GM19099 (cell line): ENCODE results near the gene MTREX.

ENCODE experiments used
- POLR2A ChIP-seq: IDR thresholded peaks from 3 replicates; pipeline ENCODE4 v1.6.1; 2011; ENCODE audit warnings: low read depth; ENCODE audit not compliant: insufficient read length; ENCODE audit errors: extremely low read depth

MTREX gene

GRCh38 chr5:55418994-55419968, 111.5 kb downstream of the MTREX start:
- TF ChIP-seq POLR2A, result no peak

- no peak for TF ChIP-seq POLR2A
Observed at GRCh38 chr5:55421074-55421529, 113.3 kb downstream of the MTREX start.

GRCh38 chr5:55426455-55426854, 118.7 kb downstream of the MTREX start:
- TF ChIP-seq POLR2A, result no peak

- no peak for TF ChIP-seq POLR2A
Observed at GRCh38 chr5:55427157-55427556, 119.4 kb downstream of the MTREX start.

GRCh38 chr5:55429221-55429612, 121.4 kb downstream of the MTREX start:
- no peak for TF ChIP-seq POLR2A

- TF ChIP-seq POLR2A, result no peak
Observed at GRCh38 chr5:55429613-55430253, 121.9 kb downstream of the MTREX start.

GRCh38 chr5:55432549-55432948, 124.8 kb downstream of the MTREX start:
- no peak for TF ChIP-seq POLR2A

- TF ChIP-seq POLR2A, result no peak
Observed at GRCh38 chr5:55437452-55437851, 129.7 kb downstream of the MTREX start.

- TF ChIP-seq POLR2A, result no peak
Observed at GRCh38 chr5:55437859-55438206, 130.0 kb downstream of the MTREX start.

- TF ChIP-seq POLR2A, result no peak
Observed at GRCh38 chr5:55438998-55439397, 131.2 kb downstream of the MTREX start.

- TF ChIP-seq POLR2A, result no peak
Observed at GRCh38 chr5:55440188-55440646, 132.4 kb downstream of the MTREX start.

- TF ChIP-seq POLR2A, result no peak
Observed at GRCh38 chr5:55441107-55441771, 133.4 kb downstream of the MTREX start.

- no peak for TF ChIP-seq POLR2A
Observed at GRCh38 chr5:55441954-55442353, 134.2 kb downstream of the MTREX start.

GRCh38 chr5:55445791-55446190, 138.0 kb downstream of the MTREX start:
- TF ChIP-seq POLR2A, result no peak

GRCh38 chr5:55446640-55447351, 139.0 kb downstream of the MTREX start:
- no peak for TF ChIP-seq POLR2A

- no peak for TF ChIP-seq POLR2A
Observed at GRCh38 chr5:55450050-55450765, 142.4 kb downstream of the MTREX start.
